Psoas muscle (tissue), 8 donors: Measurements from ENCODE around the gene ABCG4. TPM values are rescaled to one million over a fixed set of nuclear protein-coding genes. Genes with fewer than 3 reads are reported as not detected.
A peak's percentile ranks its signal among the peaks of the same experiment; 100 is the strongest.
"Not testable (repeated sequence)": the region's sequence is repeated elsewhere in the genome, so short reads cannot be mapped to it uniquely, and the experiment has no call there.

Source experiments
- ATAC-seq, 4 donors: fragments of 200-7000 bp; cut with Tn5 transposase; one replicate each; pipeline ENCODE4 v1.9.1; 2020; ENCODE audit warnings: moderate library complexity in 3 of 4, mild to moderate bottlenecking in 2 of 4
- DNase-seq, 2 donors: peaks; one replicate each; pipeline ENCODE4 v3.0.0-alpha.2; 2020
- H3K27ac ChIP-seq: fragments of 200-600 bp; one replicate; pipeline ENCODE4 v1.8.0; 2022
- H3K27me3 ChIP-seq, 3 donors: fragments of 200-600 bp in 1 of 3; one replicate each; pipeline versions ENCODE4 v1.6.1 to v1.8.0; 2013 to 2022; ENCODE audit warnings: low read length in 2 of 3, mild to moderate bottlenecking in 2 of 3, moderate library complexity in 1 of 3; ENCODE audit not compliant: insufficient read depth in 3 of 3
- H3K36me3 ChIP-seq, 2 donors: fragments of 200-600 bp in 1 of 2; one replicate each; pipeline versions ENCODE4 v1.6.1 to v1.8.0; 2013 to 2022; ENCODE audit warnings: low read depth in 1 of 2, mild to moderate bottlenecking in 1 of 2, moderate library complexity in 1 of 2; ENCODE audit not compliant: insufficient read depth in 1 of 2
- H3K4me1 ChIP-seq: fragments of 200-600 bp; one replicate; pipeline ENCODE4 v1.8.0; 2022
- H3K4me3 ChIP-seq: fragments of 200-600 bp; one replicate; pipeline ENCODE4 v1.8.0; 2022; ENCODE audit warnings: mild to moderate bottlenecking
- H3K9me3 ChIP-seq: fragments of 200-600 bp; one replicate; pipeline ENCODE4 v1.8.0; 2022
- WGBS, 3 donors: extraction: QIAGEN DNeasy Blood & Tissue Kit; methylation state at CpG; one replicate each; pipeline versions ENCODE4 v1.1.6 to v1.1.7; 2013; 5-methylcytosine and 5-hydroxymethylcytosine counted together
- intact Hi-C, 2 donors: fragments of 100-400 bp; cut with DNase I; formaldehyde crosslinking; loops; one replicate each; pipeline versions ENCODE4 v1.11.0 to v1.14.2; 2022
- polyA plus RNA-seq, 3 donors: library from polyadenylated mRNA; stranded (reverse); fragments of 200-250 nt; gene quantifications; one replicate each; pipeline ENCODE4 v1.2.3, GENCODE V29; 2013
- total RNA-seq, 4 donors: library from RNA; stranded (reverse); fragmentation: NEBNext Ultra II Directional in 2 of 4; extraction: Animal tissue kit (Norgen Biotek cat#: 25700) in 2 of 4; gene quantifications; one replicate each; pipeline versions ENCODE4 v1.2.1 to v1.2.4, GENCODE V29; 2021 to 2023
- TF ChIP-seq, protein P1 (sequence below): fragments of 200-600 bp; IDR thresholded peaks from one replicate; pipeline ENCODE4 v1.8.0; 2022; ENCODE audit warnings: antibody characterized with exemption
- donor health status: healthy with polysubstance abuse.
- donor health status: DM: no; HTN: no; CAD: no; lungs with moderate emphysema.
- donor health status: Bipolar disorder and iron deficiency.
- donor health status: healthy.
- donor health status: DM: yes; HTN: yes; CAD: no.
- donor health status: DM: no; HTN: no; CAD: no.
- donor health status: DM: no; HTN: no; CAD: no.
- donor health status: DM: yes; HTN: yes; CAD: no.

ABCG4 gene
- total and polyA plus RNA-seq, 7 donors: 0.03 to 0.38 (median 0.17) TPM; not detected in 1

DNA sequence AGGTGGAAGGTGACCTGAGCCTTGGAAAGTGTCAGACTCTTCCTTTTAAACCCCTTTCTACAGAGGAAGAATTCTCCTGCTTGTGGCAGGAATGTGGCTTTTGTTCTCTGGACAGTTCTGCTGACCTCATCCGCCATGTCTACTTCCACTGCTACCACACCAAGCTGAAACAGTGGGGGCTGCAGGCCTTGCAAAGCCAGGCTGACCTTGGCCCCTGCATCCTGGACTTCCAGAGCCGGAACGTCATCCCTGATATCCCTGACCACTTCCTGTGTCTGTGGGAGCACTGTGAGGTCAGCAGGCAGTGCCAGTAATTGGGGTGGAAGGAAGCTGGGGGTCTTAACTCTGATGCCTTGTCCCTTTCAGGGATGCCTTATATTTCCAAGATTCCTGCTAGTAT is 18.2 kb upstream of the ABCG4 start:
- Histone ChIP-seq H3K4me1 (peaks cover 5% of the 10 kb centered on the region), H3K9me3 (no peaks in the 10 kb centered on the region), H3K27me3 (no peaks in the 10 kb centered on the region), H3K36me3 (peaks cover 0 to 88% of the 10 kb centered on the region in 2 donors), H3K4me3 (no peak overlapping the region), H3K27ac (no peak overlapping the region)
- TF ChIP-seq, protein P1, sequence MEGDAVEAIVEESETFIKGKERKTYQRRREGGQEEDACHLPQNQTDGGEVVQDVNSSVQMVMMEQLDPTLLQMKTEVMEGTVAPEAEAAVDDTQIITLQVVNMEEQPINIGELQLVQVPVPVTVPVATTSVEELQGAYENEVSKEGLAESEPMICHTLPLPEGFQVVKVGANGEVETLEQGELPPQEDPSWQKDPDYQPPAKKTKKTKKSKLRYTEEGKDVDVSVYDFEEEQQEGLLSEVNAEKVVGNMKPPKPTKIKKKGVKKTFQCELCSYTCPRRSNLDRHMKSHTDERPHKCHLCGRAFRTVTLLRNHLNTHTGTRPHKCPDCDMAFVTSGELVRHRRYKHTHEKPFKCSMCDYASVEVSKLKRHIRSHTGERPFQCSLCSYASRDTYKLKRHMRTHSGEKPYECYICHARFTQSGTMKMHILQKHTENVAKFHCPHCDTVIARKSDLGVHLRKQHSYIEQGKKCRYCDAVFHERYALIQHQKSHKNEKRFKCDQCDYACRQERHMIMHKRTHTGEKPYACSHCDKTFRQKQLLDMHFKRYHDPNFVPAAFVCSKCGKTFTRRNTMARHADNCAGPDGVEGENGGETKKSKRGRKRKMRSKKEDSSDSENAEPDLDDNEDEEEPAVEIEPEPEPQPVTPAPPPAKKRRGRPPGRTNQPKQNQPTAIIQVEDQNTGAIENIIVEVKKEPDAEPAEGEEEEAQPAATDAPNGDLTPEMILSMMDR: no peak
- intact Hi-C loops: no loop called here
- DNase-seq: no peak
- no peak for ATAC-seq
- WGBS, 3 donors: 60 to 71% (median 64%) methylated on average over 3 of the region's 3 CpGs

DNA sequence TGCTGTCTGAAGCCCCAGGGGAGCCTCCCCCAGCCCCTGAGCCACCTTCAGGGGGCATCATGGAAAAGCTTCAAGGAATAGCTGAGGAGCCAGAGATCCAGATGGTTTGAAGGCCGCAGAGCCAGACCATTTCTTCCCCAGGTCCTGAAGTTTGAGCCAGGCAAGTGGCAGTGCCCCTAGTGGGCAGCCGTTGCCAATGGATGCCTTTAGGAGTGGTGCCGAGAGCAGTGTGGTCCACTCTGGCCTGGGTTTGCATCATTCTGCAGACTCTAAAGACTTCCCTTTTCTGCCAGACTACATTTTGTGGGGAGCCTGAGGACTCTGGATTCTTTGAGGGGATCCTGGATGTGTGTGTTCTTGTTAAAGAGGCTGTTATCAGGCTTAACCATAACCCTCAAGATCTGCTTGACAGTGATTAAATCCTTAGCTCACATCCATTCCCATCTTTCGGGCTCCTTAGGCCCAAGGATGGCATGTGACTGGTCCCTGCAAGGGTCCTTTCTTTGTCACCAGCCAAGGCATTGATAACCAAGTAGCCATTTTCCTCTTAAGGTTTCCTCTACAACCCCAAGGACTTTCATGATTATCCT is 14.4 kb upstream of the ABCG4 start:
- no peak for DNase-seq
- H3K36me3 ChIP-seq: peaks cover 0 to 56% of the 10 kb centered on the region in 2 donors
- intact Hi-C loops: no loop called here
- peak in 3 of 4 donors; percentile 22 to 42 (median 27) for ATAC-seq
- H3K9me3 ChIP-seq: no peaks in the 10 kb centered on the region
- H3K4me3 ChIP-seq: no peak overlapping the region
- no peak overlapping the region for H3K27ac ChIP-seq
- H3K27me3 ChIP-seq: no peaks in the 10 kb centered on the region
- H3K4me1 ChIP-seq: no peaks in the 10 kb centered on the region
- TF ChIP-seq, protein P1: peak; percentile 34
- WGBS, 3 donors: 66 to 70% (median 67%) methylated on average over 4 of the region's 4 CpGs

GRCh38 chr11:119139276-119139675 is 9.6 kb upstream of the ABCG4 start:
- H3K4me3 ChIP-seq, DNase-seq, H3K9me3 ChIP-seq, H3K4me1 ChIP-seq, intact Hi-C loops, H3K27ac ChIP-seq, H3K36me3 ChIP-seq, H3K27me3 ChIP-seq, ATAC-seq: not testable (repeated sequence)
- 86 to 91% (median 88%) methylated on average over 10 of the region's 10 CpGs for WGBS, 3 donors

GRCh38 chr11:119144825-119145486 is 3.9 kb upstream of the ABCG4 start:
- TF ChIP-seq, protein P1: peak; percentile 67
- ATAC-seq: peak; percentile 69 to 87 (median 82)
- no peak overlapping the region for H3K27ac ChIP-seq
- no peaks in the 10 kb centered on the region for H3K9me3 ChIP-seq
- no peaks in the 10 kb centered on the region for H3K36me3 ChIP-seq
- peaks cover 9% of the 10 kb centered on the region for H3K4me1 ChIP-seq
- peaks cover 0 to 6% (median 0%) of the 10 kb centered on the region in 3 donors for H3K27me3 ChIP-seq
- no peak overlapping the region for H3K4me3 ChIP-seq
- WGBS, 3 donors: 13 to 14% (median 13%) methylated on average over 7 of the region's 7 CpGs
- DNase-seq: peak; percentile 56 to 66
- intact Hi-C loops: loop anchor here (1.0 to 10.0 kb wide), 4 partner anchors 47 to 180 kb away; no protein-coding TSS in a partner anchor

DNA sequence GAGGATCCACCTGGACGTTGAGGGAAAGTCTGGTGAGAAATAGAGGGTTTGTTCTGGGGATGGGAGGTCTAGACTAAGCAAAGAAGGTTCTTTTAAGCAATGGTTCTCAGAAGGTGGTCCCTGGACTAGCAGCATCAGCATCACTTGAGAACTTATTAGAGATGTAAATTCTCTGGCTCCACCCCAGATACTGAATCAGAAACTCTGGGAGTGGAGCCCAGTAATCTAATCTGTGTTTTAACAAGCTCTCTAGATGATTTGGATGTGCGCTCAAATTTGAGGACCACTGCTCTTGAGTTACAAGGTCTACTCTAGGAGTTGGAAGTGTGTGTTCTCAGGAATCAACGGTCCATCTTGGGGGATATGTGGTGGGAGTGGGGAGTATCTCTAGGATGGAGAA is 3.3 kb upstream of the ABCG4 start:
- TF ChIP-seq, protein P1: no peak
- intact Hi-C loops: loop anchor here (1.0 to 10.0 kb wide), 4 partner anchors 47 to 179 kb away; no protein-coding TSS in a partner anchor
- peaks cover 0 to 10% (median 0%) of the 10 kb centered on the region in 3 donors for H3K27me3 ChIP-seq
- 51 to 58% (median 54%) methylated on average over 3 of the region's 3 CpGs for WGBS, 3 donors
- ATAC-seq: no peak
- no peak overlapping the region for H3K27ac ChIP-seq
- H3K4me1 ChIP-seq: peaks cover 9% of the 10 kb centered on the region
- H3K36me3 ChIP-seq: no peaks in the 10 kb centered on the region
- H3K4me3 ChIP-seq: no peak overlapping the region
- no peak for DNase-seq
- H3K9me3 ChIP-seq: no peaks in the 10 kb centered on the region
